WTC11 (cell line): Measurements from ENCODE around the gene FRS2.

Experiments
- JUN ChIP-seq: sonication (generic); formaldehyde crosslinking; IDR thresholded peaks from 2 replicates; pipeline ENCODE4 v1.8.0; 2023; ENCODE audit warnings: mild to moderate bottlenecking, missing genetic modification reagents
- TF ChIP-seq, protein P1 (sequence below): sonication (generic); formaldehyde crosslinking; IDR thresholded peaks from 2 replicates; pipeline ENCODE4 v1.8.0; 2023; ENCODE audit warnings: missing genetic modification reagents
- TF ChIP-seq, protein P2 (sequence below): fragments of 200-600 bp; IDR thresholded peaks from 2 replicates; pipeline ENCODE4 v1.8.0; 2022; ENCODE audit warnings: antibody characterized with exemption

DNA sequence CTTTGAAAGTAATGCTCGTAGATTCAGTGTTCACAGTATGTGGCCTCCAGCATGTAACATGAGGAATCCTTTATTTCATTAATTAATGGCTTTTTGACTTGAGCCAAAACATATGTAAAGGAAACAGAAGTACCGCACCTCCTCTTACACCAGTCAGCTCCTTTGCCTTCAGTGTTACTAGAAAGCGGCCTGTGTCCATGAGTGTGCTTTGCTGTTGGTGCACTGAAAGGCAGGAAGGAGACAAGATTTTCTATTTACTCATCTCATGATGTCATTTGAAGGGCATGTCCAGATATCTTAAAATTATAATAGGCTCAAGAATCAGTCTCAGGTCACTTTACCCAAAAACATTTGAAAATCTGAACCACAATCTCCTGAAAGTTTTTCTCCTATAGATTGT, 105.2 kb downstream of the FRS2 start:
- TF ChIP-seq, protein P1, sequence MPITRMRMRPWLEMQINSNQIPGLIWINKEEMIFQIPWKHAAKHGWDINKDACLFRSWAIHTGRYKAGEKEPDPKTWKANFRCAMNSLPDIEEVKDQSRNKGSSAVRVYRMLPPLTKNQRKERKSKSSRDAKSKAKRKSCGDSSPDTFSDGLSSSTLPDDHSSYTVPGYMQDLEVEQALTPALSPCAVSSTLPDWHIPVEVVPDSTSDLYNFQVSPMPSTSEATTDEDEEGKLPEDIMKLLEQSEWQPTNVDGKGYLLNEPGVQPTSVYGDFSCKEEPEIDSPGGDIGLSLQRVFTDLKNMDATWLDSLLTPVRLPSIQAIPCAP (CRISPR knock-in tag): no peak
- no peak for TF ChIP-seq JUN (CRISPR knock-in tag)
- TF ChIP-seq, protein P2, sequence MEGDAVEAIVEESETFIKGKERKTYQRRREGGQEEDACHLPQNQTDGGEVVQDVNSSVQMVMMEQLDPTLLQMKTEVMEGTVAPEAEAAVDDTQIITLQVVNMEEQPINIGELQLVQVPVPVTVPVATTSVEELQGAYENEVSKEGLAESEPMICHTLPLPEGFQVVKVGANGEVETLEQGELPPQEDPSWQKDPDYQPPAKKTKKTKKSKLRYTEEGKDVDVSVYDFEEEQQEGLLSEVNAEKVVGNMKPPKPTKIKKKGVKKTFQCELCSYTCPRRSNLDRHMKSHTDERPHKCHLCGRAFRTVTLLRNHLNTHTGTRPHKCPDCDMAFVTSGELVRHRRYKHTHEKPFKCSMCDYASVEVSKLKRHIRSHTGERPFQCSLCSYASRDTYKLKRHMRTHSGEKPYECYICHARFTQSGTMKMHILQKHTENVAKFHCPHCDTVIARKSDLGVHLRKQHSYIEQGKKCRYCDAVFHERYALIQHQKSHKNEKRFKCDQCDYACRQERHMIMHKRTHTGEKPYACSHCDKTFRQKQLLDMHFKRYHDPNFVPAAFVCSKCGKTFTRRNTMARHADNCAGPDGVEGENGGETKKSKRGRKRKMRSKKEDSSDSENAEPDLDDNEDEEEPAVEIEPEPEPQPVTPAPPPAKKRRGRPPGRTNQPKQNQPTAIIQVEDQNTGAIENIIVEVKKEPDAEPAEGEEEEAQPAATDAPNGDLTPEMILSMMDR: no peak
